ENCODE data around the gene SPG21.

SPG21 gene

DNA sequence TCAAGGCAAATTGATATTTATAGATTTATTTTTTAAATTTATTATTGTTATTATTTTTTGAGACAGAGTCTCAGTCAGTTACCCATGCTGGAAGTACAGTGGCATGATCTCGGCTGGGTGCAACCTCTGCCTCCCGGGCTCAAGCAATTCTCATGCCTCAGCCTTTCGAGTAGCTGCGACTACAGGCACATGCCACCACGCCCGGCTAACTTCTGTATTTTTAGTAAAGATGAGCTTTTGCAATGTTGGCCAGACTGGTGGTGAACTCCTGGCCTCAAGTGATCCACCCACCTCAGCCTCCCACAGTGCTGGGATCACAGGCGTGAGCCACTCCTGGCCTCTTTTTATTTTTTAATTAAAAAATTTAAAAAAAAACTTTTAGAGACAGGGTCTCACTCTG is 19.0 kb downstream of the SPG21 start:
- DNase-seq (ENCODE audit: low read depth, low spot score), result no peak
- no peak overlapping the region for H3K4me3 ChIP-seq (ENCODE audit: low read depth, low read length)
- POLR2A ChIA-PET, result no interaction called here

DNA sequence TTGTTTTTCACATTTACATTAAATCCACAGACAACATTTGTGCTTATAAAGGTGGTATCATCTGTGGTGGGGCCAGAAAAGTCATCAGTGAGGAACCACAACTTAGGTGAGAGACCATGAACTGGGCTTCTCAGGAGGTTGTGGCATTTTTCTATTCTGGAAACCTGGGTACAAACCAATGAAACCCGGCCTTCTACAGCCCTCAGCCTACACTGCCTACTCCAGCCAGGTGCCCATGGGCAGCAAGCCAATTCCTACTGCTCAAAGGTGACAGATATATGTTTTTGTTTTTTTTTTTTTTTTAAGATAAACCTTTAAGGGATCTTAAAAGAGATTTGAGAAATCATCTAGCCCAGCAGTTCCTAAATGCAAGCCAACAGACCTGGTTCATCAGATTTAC is 20.3 kb downstream of the SPG21 start:
- POLR2A ChIA-PET, result no interaction called here
- CTCF ChIA-PET, result no interaction called here
- no peak for DNase-seq (ENCODE audit: low read depth, low spot score)

More for the DNA sequence above, 19.0 kb downstream of the SPG21 start:
- CTCF ChIA-PET, result no interaction called here
- TF ChIP-seq, protein P1, sequence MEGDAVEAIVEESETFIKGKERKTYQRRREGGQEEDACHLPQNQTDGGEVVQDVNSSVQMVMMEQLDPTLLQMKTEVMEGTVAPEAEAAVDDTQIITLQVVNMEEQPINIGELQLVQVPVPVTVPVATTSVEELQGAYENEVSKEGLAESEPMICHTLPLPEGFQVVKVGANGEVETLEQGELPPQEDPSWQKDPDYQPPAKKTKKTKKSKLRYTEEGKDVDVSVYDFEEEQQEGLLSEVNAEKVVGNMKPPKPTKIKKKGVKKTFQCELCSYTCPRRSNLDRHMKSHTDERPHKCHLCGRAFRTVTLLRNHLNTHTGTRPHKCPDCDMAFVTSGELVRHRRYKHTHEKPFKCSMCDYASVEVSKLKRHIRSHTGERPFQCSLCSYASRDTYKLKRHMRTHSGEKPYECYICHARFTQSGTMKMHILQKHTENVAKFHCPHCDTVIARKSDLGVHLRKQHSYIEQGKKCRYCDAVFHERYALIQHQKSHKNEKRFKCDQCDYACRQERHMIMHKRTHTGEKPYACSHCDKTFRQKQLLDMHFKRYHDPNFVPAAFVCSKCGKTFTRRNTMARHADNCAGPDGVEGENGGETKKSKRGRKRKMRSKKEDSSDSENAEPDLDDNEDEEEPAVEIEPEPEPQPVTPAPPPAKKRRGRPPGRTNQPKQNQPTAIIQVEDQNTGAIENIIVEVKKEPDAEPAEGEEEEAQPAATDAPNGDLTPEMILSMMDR (IDR thresholded peaks at IDR 0.05; ENCODE audit: insufficient read depth, low read length, missing control alignments), result no peak

DNA sequence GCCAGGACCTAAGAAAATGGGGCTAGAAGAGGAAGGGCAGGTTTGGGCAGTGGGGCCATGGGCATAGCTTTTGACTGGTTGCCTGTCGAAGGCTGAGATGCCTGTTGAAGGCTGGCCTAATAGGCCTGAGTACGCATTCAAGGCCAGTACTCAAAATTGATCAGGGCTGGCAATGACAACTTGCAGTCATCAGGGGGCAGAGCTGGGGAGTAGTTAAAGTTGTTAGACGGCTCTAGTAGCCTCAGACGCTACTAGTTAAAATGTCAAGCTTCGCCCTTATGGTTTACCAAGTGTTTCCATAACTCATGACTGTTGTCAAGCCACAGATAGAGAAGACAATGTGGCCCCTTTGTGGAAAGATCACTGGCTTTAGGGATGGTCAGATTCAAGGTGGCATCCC is 28.7 kb downstream of the SPG21 start:
- POLR2A ChIA-PET, result no interaction called here
- TF ChIP-seq, protein P1 (IDR thresholded peaks at IDR 0.05; ENCODE audit: insufficient read depth, low read length, missing control alignments), result no peak
- no peak for DNase-seq (ENCODE audit: low read depth, low spot score)
- H3K4me3 ChIP-seq (ENCODE audit: low read depth, low read length), result no peak overlapping the region
- CTCF ChIA-PET, result no interaction called here

More for the DNA sequence above, 20.3 kb downstream of the SPG21 start:
- TF ChIP-seq, protein P1 (IDR thresholded peaks at IDR 0.05; ENCODE audit: insufficient read depth, low read length, missing control alignments), result no peak
- no peak overlapping the region for H3K4me3 ChIP-seq (ENCODE audit: low read depth, low read length)

DNA sequence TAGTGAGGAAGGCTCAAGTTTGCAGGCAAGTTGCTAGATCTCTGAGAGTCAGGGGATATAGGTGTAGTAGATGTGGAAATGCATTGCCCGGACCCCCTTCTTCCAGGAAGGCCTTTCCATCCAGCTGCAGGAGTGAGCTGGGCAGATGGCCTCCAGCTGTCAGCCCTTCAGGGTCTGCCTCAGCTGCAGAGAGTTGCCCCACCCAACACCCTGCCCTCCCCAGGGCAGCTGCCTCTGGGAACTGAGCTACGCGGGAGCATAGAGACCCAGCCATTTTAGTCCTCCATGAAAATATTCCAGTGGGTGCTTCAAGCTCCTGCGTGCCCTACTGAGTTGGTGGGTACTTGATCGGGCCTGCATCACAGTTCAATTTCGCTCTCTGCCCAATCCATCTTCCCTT is 29.6 kb downstream of the SPG21 start:
- DNase-seq (ENCODE audit: low read depth, low spot score), result no peak
- ChIA-PET POLR2A (no interaction called here), CTCF (no interaction called here)
- H3K4me3 ChIP-seq (ENCODE audit: low read depth, low read length), result no peak overlapping the region
- TF ChIP-seq, protein P1 (IDR thresholded peaks at IDR 0.05; ENCODE audit: insufficient read depth, low read length, missing control alignments), result no peak

DNA sequence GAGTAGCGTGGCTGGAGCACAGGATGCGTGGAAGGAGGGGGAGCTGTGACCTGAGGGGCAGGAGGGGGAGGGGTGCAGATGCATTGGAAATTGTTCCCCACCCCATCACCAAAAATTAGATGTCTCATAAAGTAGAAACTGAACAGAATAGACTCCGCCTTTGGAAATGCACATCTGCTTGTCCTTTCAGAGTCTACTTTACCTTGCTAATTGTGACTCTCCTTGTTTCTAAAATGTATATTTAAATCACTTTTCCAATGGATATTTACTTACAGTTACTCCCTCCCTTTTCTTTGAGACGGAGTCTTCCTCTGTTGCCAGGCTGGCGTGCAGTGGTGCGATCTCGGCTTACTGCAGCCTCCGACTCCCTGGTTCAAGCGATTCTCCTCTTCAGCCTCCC is 30.6 kb downstream of the SPG21 start:
- ChIA-PET CTCF (interaction anchor here (1.7 kb wide), 1 partner anchor 231 kb away, joined by 5 read pairs; no protein-coding TSS in a partner anchor), POLR2A (no interaction called here)
- DNase-seq (ENCODE audit: low read depth, low spot score), result no peak
- TF ChIP-seq, protein P1 (IDR thresholded peaks at IDR 0.05; ENCODE audit: insufficient read depth, low read length, missing control alignments), result no peak
- H3K4me3 ChIP-seq (ENCODE audit: low read depth, low read length), result no peak overlapping the region

DNA sequence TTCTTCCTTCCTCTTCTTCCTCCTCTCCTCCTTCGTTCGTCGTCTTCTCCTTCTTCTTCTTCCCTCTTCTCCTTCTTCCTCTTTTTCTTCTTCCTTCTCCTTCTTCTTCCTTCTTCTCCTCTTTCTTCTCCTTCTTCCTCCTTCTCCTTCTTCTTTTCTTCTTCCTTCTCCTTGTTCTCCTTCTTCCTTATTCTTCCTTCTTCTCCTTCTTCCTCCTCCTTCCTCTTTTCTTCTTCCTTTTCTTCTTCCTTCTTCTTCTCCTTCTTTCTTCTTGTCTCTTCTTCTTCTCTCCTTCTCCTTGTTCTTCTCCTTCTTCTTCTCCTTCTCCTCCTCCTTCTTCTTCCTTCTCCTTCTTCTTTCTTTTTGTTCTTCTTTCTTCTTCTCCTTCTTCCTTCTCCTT is 35.3 kb downstream of the SPG21 start:
- ChIA-PET POLR2A (no interaction called here), CTCF (no interaction called here)
- DNase-seq (ENCODE audit: low read depth, low spot score), result no peak
- TF ChIP-seq, protein P1 (IDR thresholded peaks at IDR 0.05; ENCODE audit: insufficient read depth, low read length, missing control alignments), result no peak
- H3K4me3 ChIP-seq (ENCODE audit: low read depth, low read length), result no peak overlapping the region
